Esophagus squamous epithelium (tissue), 4 donors: ENCODE results near the gene ANKS1A.

Experiments used
- CTCF ChIP-seq, 6 experiments: fragments of 450-650 bp in 4 of 6; fragments of 200-600 bp in 2 of 6; sonication (generic) in 2 of 6; IDR thresholded peaks; one replicate each; pipeline ENCODE4 v1.5.1; 2016 to 2019; ENCODE audit warnings: antibody characterized with exemption in 6 of 6, mild to moderate bottlenecking in 4 of 6, moderate library complexity in 4 of 6
- POLR2A ChIP-seq, 4 donors: fragments of 450-650 bp; IDR thresholded peaks; one replicate each; pipeline ENCODE4 v1.6.1; 2017; ENCODE audit warnings: antibody characterized with exemption in 4 of 4, mild to moderate bottlenecking in 4 of 4, moderate library complexity in 3 of 4

- TF ChIP-seq POLR2A (IDR thresholded peaks at IDR 0.05) (no peak), CTCF (IDR thresholded peaks at IDR 0.05) (peak; percentile 63 to 88 (median 82))
Observed at GRCh38 chr6:35139924-35140638, 251.0 kb downstream of the ANKS1A start.
